Measurements from ENCODE around the gene ATXN1L.
A peak's percentile ranks its signal among the peaks of the same experiment; 100 is the strongest.
"Not testable (repeated sequence)": the region's sequence is repeated elsewhere in the genome, so short reads cannot be mapped to it uniquely, and the experiment has no call there.

ATXN1L gene

GRCh38 chr16:71808593-71809459 lies 37.0 kb upstream of the ATXN1L start, which contains the start of gene AP1G1:
Gene AP1G1, minus strand, starts transcription at chr16:71808834. Its CDS starts 19,355 bp downstream, at chr16:71789479.
- POLR2A ChIA-PET, result interaction anchor here (0.5 to 3.0 kb wide), 9 partner anchors 11 to 76 kb away, joined by 3 to 11 read pairs (median 3); partner anchors contain the start of genes ATXN1L and ZNF821
- TF ChIP-seq FOXM1 (IDR thresholded peaks at IDR 0.05; ENCODE audit: borderline replicate concordance), result 0 out of 2 replicates have a peak, but pooled peaks have one; percentile 3
- peak; percentile 37 for TF ChIP-seq L3MBTL2 (conservative IDR thresholded peaks at IDR 0.05)
- TF ChIP-seq TARDBP (IDR thresholded peaks at IDR 0.05), result no peak; the same call in 1 of the 2 replicates
- peak; percentile 49; the same call in 1 of the 2 replicates for TF ChIP-seq ELF4 (IDR thresholded peaks at IDR 0.05)
- peak; percentile 82 for TF ChIP-seq PKNOX1 (IDR thresholded peaks at IDR 0.05)
- no peak for TF ChIP-seq FOXK2 (IDR thresholded peaks at IDR 0.05)
- no peak for TF ChIP-seq BHLHE40 (IDR thresholded peaks at IDR 0.05; ENCODE audit: borderline replicate concordance)
- TF ChIP-seq LEF1 (IDR thresholded peaks at IDR 0.05; ENCODE audit: borderline replicate concordance), result peak; percentile 76
- TF ChIP-seq NFRKB (IDR thresholded peaks at IDR 0.05), result peak; percentile 99
- peak; percentile 73 for TF ChIP-seq CTBP1 (IDR thresholded peaks at IDR 0.05; ENCODE audit: borderline replicate concordance)
- DNase-seq (ENCODE audit: extremely low spot score), result peak; percentile 93
- CTCF ChIA-PET, result interaction anchor here (0.9 kb wide), 1 partner anchor 15 kb away, joined by 3 read pairs; no protein-coding TSS in a partner anchor

GRCh38 chr16:71810155-71810530 lies 35.6 kb upstream of the ATXN1L start:
- POLR2A ChIA-PET; CTCF ChIA-PET; DNase-seq (ENCODE audit: extremely low spot score): not testable (repeated sequence)

- no peak for TF ChIP-seq PKNOX1 (IDR thresholded peaks at IDR 0.05)
- ChIA-PET POLR2A (no interaction called here), CTCF (interaction anchor here (0.7 kb wide), 1 partner anchor 73 kb away, joined by 8 read pairs; the partner anchor contains the start of gene ZNF821)
- no peak for DNase-seq (ENCODE audit: extremely low spot score)
These were observed 34.4 kb upstream of the ATXN1L start for GRCh38 chr16:71811261-71811803.

GRCh38 chr16:71817155-71817500 lies 28.6 kb upstream of the ATXN1L start:
- DNase-seq (ENCODE audit: extremely low spot score); POLR2A ChIA-PET; CTCF ChIA-PET: not testable (repeated sequence)

GRCh38 chr16:71826533-71827017 lies 19.2 kb upstream of the ATXN1L start:
- TF ChIP-seq LEF1 (IDR thresholded peaks at IDR 0.05; ENCODE audit: borderline replicate concordance) (no peak), CTBP1 (IDR thresholded peaks at IDR 0.05; ENCODE audit: borderline replicate concordance) (no peak), PKNOX1 (IDR thresholded peaks at IDR 0.05) (no peak), NFRKB (IDR thresholded peaks at IDR 0.05) (no peak), FOXK2 (IDR thresholded peaks at IDR 0.05) (no peak), HDGF (IDR thresholded peaks at IDR 0.05; ENCODE audit: borderline replicate concordance) (no peak), ARNT (IDR thresholded peaks at IDR 0.05) (no peak), TARDBP (IDR thresholded peaks at IDR 0.05) (no peak), FOXA1 (IDR thresholded peaks at IDR 0.05) (no peak), L3MBTL2 (conservative IDR thresholded peaks at IDR 0.05) (no peak), BHLHE40 (IDR thresholded peaks at IDR 0.05; ENCODE audit: borderline replicate concordance) (no peak), SP1 (IDR thresholded peaks at IDR 0.05) (no peak), ZNF384 (IDR thresholded peaks at IDR 0.05) (no peak)
- ChIA-PET CTCF (no interaction called here), POLR2A (interaction anchor here (3.2 kb wide), 1 partner anchor 19 kb away, joined by 7 read pairs; the partner anchor contains the start of gene ATXN1L)
- DNase-seq (ENCODE audit: extremely low spot score), result no peak

GRCh38 chr16:71830359-71830758 lies 15.4 kb upstream of the ATXN1L start:
- ChIA-PET CTCF (no interaction called here), POLR2A (interaction anchor here (1.2 kb wide), 1 partner anchor 54 kb away, joined by 3 read pairs; no protein-coding TSS in a partner anchor)
- DNase-seq (ENCODE audit: extremely low spot score), result no peak
- TF ChIP-seq ARNT (IDR thresholded peaks at IDR 0.05) (no peak), L3MBTL2 (conservative IDR thresholded peaks at IDR 0.05) (no peak), FOXM1 (IDR thresholded peaks at IDR 0.05; ENCODE audit: borderline replicate concordance) (no peak), CTBP1 (IDR thresholded peaks at IDR 0.05; ENCODE audit: borderline replicate concordance) (no peak), LEF1 (IDR thresholded peaks at IDR 0.05; ENCODE audit: borderline replicate concordance) (no peak), SP1 (IDR thresholded peaks at IDR 0.05) (no peak), BHLHE40 (IDR thresholded peaks at IDR 0.05; ENCODE audit: borderline replicate concordance) (no peak), FOXA1 (IDR thresholded peaks at IDR 0.05) (no peak), ELF4 (IDR thresholded peaks at IDR 0.05) (no peak), NFRKB (IDR thresholded peaks at IDR 0.05) (no peak), HDGF (IDR thresholded peaks at IDR 0.05; ENCODE audit: borderline replicate concordance) (no peak), ZNF384 (IDR thresholded peaks at IDR 0.05) (no peak), TARDBP (IDR thresholded peaks at IDR 0.05) (no peak), SUZ12 (IDR thresholded peaks at IDR 0.05) (no peak), PKNOX1 (IDR thresholded peaks at IDR 0.05) (no peak), FOXK2 (IDR thresholded peaks at IDR 0.05) (no peak)

- CTCF ChIA-PET; DNase-seq (ENCODE audit: extremely low spot score): not testable (repeated sequence)
- POLR2A ChIA-PET, result interaction anchor here (1.2 kb wide), 1 partner anchor 53 kb away, joined by 3 read pairs; no protein-coding TSS in a partner anchor
These were observed 14.1 kb upstream of the ATXN1L start for GRCh38 chr16:71831698-71832097.

- CTCF ChIA-PET; POLR2A ChIA-PET; DNase-seq (ENCODE audit: extremely low spot score): not testable (repeated sequence)
These were observed 13.7 kb upstream of the ATXN1L start for GRCh38 chr16:71832112-71832511.

Data from HEK293T (cell line).